ENCODE data around the gene RRAS2. TPM values are rescaled to one million over a fixed set of nuclear protein-coding genes. Genes with fewer than 3 reads are reported as not detected.

RRAS2 gene
- total RNA-seq (2011; cell fraction: chromatin; rRNA removed; ENCODE audit: low replicate concordance), result 11.3 and 41.3 TPM in 2 replicates
- total RNA-seq (2011; cell fraction: nucleolus; rRNA removed), result 9.2 and 11.7 TPM in 2 replicates
- 22.9 and 46.2 TPM in 2 replicates for total RNA-seq (2011; cell fraction: nucleoplasm; rRNA removed)
- total RNA-seq (2014; rRNA removed) (36.0 and 37.6 TPM in 2 replicates), total RNA-seq (2014; rRNA removed; fragmentation: Illumina TruSeq; extraction: Trizol) (41.9 and 45.9 TPM in 2 replicates), total RNA-seq (2015; rRNA removed; fragmentation: Illumina TruSeq; extraction: Trizol) (29.9 and 30.7 TPM in 2 replicates), total RNA-seq (2021) (40.7 and 42.6 TPM in 2 replicates), polyA plus RNA-seq (2011; rRNA removed) (28.3 and 45.6 TPM in 2 replicates), polyA plus RNA-seq (2014; fragmentation: Illumina TruSeq; extraction: Trizol) (40.2 and 47.5 TPM in 2 replicates), polyA plus RNA-seq (2014; fragmentation: Nextera tagmentation; extraction: Ambion mirVana) (10 to 100 TPM in 1 of 2 experiments, 1 to 10 TPM in 1; 9.4 to 10.3 TPM), polyA plus RNA-seq (2014; rRNA removed) (30.3 and 32.5 TPM in 2 replicates), polyA minus RNA-seq (2011; rRNA and poly(A)+ RNA removed) (43.4 and 45.5 TPM in 2 replicates), Bru-seq, nascent RNA (percentile 81 among the genes with signal in this experiment), BruChase-seq, experiment 1, labeled RNA remaining after a 2-hour chase (percentile 85 among the genes with signal in this experiment), BruChase-seq, experiment 2, labeled RNA remaining after a 6-hour chase (percentile 84 among the genes with signal in this experiment)
- polyA plus RNA-seq (2011; cell fraction: cytosol; rRNA removed), result 11.6 and 15.2 TPM in 2 replicates
- polyA plus RNA-seq (2011; cell fraction: nucleus; rRNA removed), result 8.0 and 8.8 TPM in 2 replicates
- 23.9 and 29.5 TPM in 2 replicates for polyA plus RNA-seq (2012)
- 16.7 and 22.8 TPM in 2 replicates for polyA minus RNA-seq (2011; cell fraction: cytosol; rRNA and poly(A)+ RNA removed)
- 13.6 and 13.7 TPM in 2 replicates for polyA minus RNA-seq (2011; cell fraction: nucleus; rRNA and poly(A)+ RNA removed)
- long read RNA-seq, experiment 1, transcript RRAS2-201 (6 exons, 1,516 nt), result major isoform, 137 of 151 reads
- long read RNA-seq, experiment 1, partial matches to known transcripts, result 5 of 151 reads
- long read RNA-seq, experiment 1, other reads (novel, unspliced or antisense), result 5 of 151 reads
- long read RNA-seq, experiment 2, transcript RRAS2-201 (6 exons, 1,516 nt), result major isoform, 17 of 36 reads
- long read RNA-seq, experiment 2, partial matches to known transcripts, result 3 of 36 reads
- long read RNA-seq, experiment 2, other reads (novel, unspliced or antisense), result 14 of 36 reads
- long read RNA-seq, experiment 3, transcript RRAS2-201 (6 exons, 1,516 nt), result major isoform, 13 of 16 reads
- long read RNA-seq, experiment 3, partial matches to known transcripts, result 0 of 16 reads
- long read RNA-seq, experiment 3, other reads (novel, unspliced or antisense), result 2 of 16 reads

DNA sequence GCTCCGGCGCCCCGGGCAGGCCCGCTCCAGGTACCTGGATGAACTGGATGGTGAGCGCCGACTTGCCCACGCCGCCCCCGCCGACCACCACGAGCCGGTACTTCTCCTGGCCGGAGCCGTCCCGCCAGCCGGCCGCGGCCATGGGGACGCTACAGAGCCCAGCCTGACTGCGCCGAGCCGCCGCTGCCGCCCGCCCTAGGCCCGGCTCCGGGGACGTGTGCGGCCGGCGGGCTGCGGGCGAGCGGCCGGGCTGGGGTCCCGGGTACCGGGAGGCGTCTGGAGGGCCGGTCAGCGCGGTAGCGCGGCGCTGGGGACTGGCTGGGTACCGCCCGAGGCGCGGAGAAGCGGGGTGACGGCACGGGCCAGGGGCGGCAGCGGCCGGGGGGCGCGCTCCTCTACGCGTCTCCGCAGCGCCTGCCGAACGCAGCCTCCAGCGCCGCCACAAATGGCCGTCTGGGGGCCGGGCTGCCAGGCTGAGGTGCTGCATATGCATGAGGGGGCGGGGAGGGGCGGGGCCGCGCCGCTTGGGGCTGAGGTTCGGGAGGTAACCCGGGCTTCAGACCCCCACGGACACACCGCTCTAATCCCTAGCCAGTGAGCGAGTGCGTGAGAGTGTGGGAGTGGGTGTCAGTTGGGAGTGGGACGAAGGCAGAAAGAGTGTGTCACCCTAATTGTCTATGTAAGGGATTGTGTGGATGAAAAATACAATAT lies at the start of gene RRAS2:
RRAS2 (minus strand) TSS at position 455 of the 711 bp plus-strand sequence; CDS start at position 142, 313 bp downstream.
- peaks cover 0 to 7% of the 10 kb centered on the region in 2 experiments; a peak in 1 of 5 replicates for H3K27me3 ChIP-seq (ENCODE audit: control insufficient read depth in 2 of 2, insufficient read depth in 2 of 2, low read length in 2 of 2)
- FAIRE-seq, result no peak
- CTCF ChIA-PET (ENCODE audit: low intra/inter-chr PET ratio), result no interaction called here
- in situ Hi-C loops (cut with MboI), result no loop called here
- peak within 1 kb of the TSS; percentile 80 for H3K27ac ChIP-seq (ENCODE audit: extremely low read depth, low read depth, low read length)
- peaks cover 46% of the 10 kb centered on the region for H3K79me2 ChIP-seq (ENCODE audit: control insufficient read depth, insufficient read depth, low read length)
- POLR2A ChIA-PET, result interaction anchor here (0.6 to 1.1 kb wide), 3 partner anchors 17 to 1656 kb away, joined by 3 read pairs; no protein-coding TSS in a partner anchor
- BruUV-seq (replicated peaks), result no TSS peak
- H3K9me1 ChIP-seq (ENCODE audit: control insufficient read depth, insufficient read depth, low read length), result no peaks in the 10 kb centered on the region
- peaks cover 6 to 12% of the 10 kb centered on the region in 2 experiments; a peak in 3 of 5 replicates for H3K4me1 ChIP-seq (replicated peaks in 1 of 2; ENCODE audit: control insufficient read depth in 2 of 2, insufficient read depth in 2 of 2, low read length in 2 of 2)
- WGBS (ENCODE audit: insufficient coverage, low coverage, missing lambda C conversion rate), result 0% methylated on average over 39 of the region's 78 CpGs
- peak within 1 kb of the TSS; percentile 76 to 96 for H3K9ac ChIP-seq (ENCODE audit: insufficient read depth in 1 of 2, low read depth in 2 of 2, low read length in 2 of 2)
- no peaks in the 10 kb centered on the region for H3K9me3 ChIP-seq (replicated peaks; ENCODE audit: control insufficient read depth, insufficient read depth, low read depth, low read length)
- peaks cover 5% of the 10 kb centered on the region; the same call in 1 of the 3 replicates for H3K36me3 ChIP-seq (ENCODE audit: control insufficient read depth, insufficient read depth, low read length)
- peak within 1 kb of the TSS; percentile 91 for H3K4me2 ChIP-seq (ENCODE audit: insufficient read depth, low read length)
- intact Hi-C loops (cut with micrococcal nuclease), result loop anchor here (5.0 kb wide), 1 partner anchor 58 kb away; no protein-coding TSS in a partner anchor
- no peaks in the 10 kb centered on the region; the same call in 1 of the 2 replicates for H4K20me1 ChIP-seq (replicated peaks; ENCODE audit: control insufficient read depth, insufficient read depth, low read length)
- H2AFZ ChIP-seq (ENCODE audit: low read depth, low read length), result peak within 1 kb of the TSS; percentile 89
- peak; percentile 93 for ATAC-seq
- peak within 1 kb of the TSS; percentile 94 for H3K4me3 ChIP-seq
- peak; percentile 84 to 88 (median 85) for DNase-seq (ENCODE audit: extremely low read depth in 1 of 4, low spot score in 3 of 4)
- TF ChIP-seq, protein P1, sequence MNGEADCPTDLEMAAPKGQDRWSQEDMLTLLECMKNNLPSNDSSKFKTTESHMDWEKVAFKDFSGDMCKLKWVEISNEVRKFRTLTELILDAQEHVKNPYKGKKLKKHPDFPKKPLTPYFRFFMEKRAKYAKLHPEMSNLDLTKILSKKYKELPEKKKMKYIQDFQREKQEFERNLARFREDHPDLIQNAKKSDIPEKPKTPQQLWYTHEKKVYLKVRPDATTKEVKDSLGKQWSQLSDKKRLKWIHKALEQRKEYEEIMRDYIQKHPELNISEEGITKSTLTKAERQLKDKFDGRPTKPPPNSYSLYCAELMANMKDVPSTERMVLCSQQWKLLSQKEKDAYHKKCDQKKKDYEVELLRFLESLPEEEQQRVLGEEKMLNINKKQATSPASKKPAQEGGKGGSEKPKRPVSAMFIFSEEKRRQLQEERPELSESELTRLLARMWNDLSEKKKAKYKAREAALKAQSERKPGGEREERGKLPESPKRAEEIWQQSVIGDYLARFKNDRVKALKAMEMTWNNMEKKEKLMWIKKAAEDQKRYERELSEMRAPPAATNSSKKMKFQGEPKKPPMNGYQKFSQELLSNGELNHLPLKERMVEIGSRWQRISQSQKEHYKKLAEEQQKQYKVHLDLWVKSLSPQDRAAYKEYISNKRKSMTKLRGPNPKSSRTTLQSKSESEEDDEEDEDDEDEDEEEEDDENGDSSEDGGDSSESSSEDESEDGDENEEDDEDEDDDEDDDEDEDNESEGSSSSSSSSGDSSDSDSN (IDR thresholded peaks at IDR 0.05; ENCODE audit: borderline replicate concordance in 1 of 2, low read depth in 2 of 2, low read length in 2 of 2), result peak in 1 of 2 experiments; percentile 11; a peak in 2 of 4 replicates
- TF ChIP-seq ZFX (CRISPR knock-in tag; IDR thresholded peaks at IDR 0.05), result peak; percentile 68
- TF ChIP-seq MYC (IDR thresholded peaks at IDR 0.05; ENCODE audit: low read depth, low read length), result peak; percentile 44; the same call in 1 of the 2 replicates
- no peak for TF ChIP-seq MYC (CRISPR knock-in tag; IDR thresholded peaks at IDR 0.05; ENCODE audit: borderline replicate concordance, low read depth)
- TF ChIP-seq BCL6 (CRISPR knock-in tag; IDR thresholded peaks at IDR 0.05), result no peak
- peak; percentile 74 for TF ChIP-seq POLR2A (conservative IDR thresholded peaks at IDR 0.05)
- TF ChIP-seq SAP30 (IDR thresholded peaks at IDR 0.05; ENCODE audit: borderline replicate concordance, insufficient read depth, low read depth, low read length, poor library complexity, severe bottlenecking), result peak; percentile 11
- TF ChIP-seq RAD51 (IDR thresholded peaks at IDR 0.05; ENCODE audit: borderline replicate concordance, low read depth), result no peak
- TF ChIP-seq SIN3B (IDR thresholded peaks at IDR 0.05; ENCODE audit: low read depth), result peak; percentile 64
- peak; percentile 54 to 94 (median 88) for TF ChIP-seq YY1 (IDR thresholded peaks at IDR 0.05; ENCODE audit: borderline replicate concordance in 1 of 3, control insufficient read depth in 1 of 3, extremely low read depth in 1 of 3, insufficient read depth in 3 of 3, insufficient read length in 1 of 3, insufficient replicate concordance in 2 of 3, low read depth in 1 of 3, low read length in 2 of 3)
- TF ChIP-seq EGR1 (conservative IDR thresholded peaks at IDR 0.05), result 0 out of 2 replicates have a peak, but pooled peaks have one; percentile 2
- peak; percentile 76 to 81; a peak in 3 of 4 replicates for TF ChIP-seq NONO (IDR thresholded peaks at IDR 0.05; ENCODE audit: low read depth in 2 of 2, low read length in 1 of 2)
